Activated T-helper 9 cell treated with anti-CD3 and anti-CD28 coated beads, Interleukin-2, amount 50 U/mL, for 16 hours (primary cell): ENCODE results near the gene VASH2.
"Not testable (repeated sequence)": the region's sequence is repeated elsewhere in the genome, so short reads cannot be mapped to it uniquely, and the experiment has no call there.

Experiments
- DNase-seq: peaks from one replicate; pipeline ENCODE4 v3.0.0-alpha.2; 2020; ENCODE audit warnings: low read depth

VASH2 gene

GRCh38 chr1:212950243-212951125 is at the start of gene VASH2:
VASH2 (plus strand) TSS chr1:212950541; CDS start chr1:212951543, 1,002 bp downstream.
- peak; percentile 28 for DNase-seq

GRCh38 chr1:212901290-212901689 is 49.1 kb upstream of the VASH2 start:
- DNase-seq, result no peak

GRCh38 chr1:212902054-212902453 is 48.3 kb upstream of the VASH2 start:
- no peak for DNase-seq

- no peak for DNase-seq
Measured at GRCh38 chr1:212903664-212904063, 46.7 kb upstream of the VASH2 start.

- not testable (repeated sequence) for DNase-seq
Measured at GRCh38 chr1:212908071-212908470, 42.3 kb upstream of the VASH2 start.

- DNase-seq, result no peak
Measured at GRCh38 chr1:212908971-212909370, 41.4 kb upstream of the VASH2 start.

- no peak for DNase-seq
Measured at GRCh38 chr1:212909652-212910063, 40.7 kb upstream of the VASH2 start.

- DNase-seq, result not testable (repeated sequence)
Measured at GRCh38 chr1:212910213-212910612, 40.1 kb upstream of the VASH2 start.

- DNase-seq, result not testable (repeated sequence)
Measured at GRCh38 chr1:212913638-212914037, 36.7 kb upstream of the VASH2 start.

- DNase-seq, result not testable (repeated sequence)
Measured at GRCh38 chr1:212914110-212914509, 36.2 kb upstream of the VASH2 start.

GRCh38 chr1:212914789-212915188 is 35.6 kb upstream of the VASH2 start:
- no peak for DNase-seq

- no peak for DNase-seq
Measured at GRCh38 chr1:212915245-212916091, 34.9 kb upstream of the VASH2 start.

- no peak for DNase-seq
Measured at GRCh38 chr1:212916481-212917133, 33.7 kb upstream of the VASH2 start.

- DNase-seq, result no peak
Measured at GRCh38 chr1:212917134-212917485, 33.2 kb upstream of the VASH2 start.

GRCh38 chr1:212917858-212918257 is 32.5 kb upstream of the VASH2 start:
- DNase-seq, result no peak

- no peak for DNase-seq
Measured at GRCh38 chr1:212918824-212919223, 31.5 kb upstream of the VASH2 start.

GRCh38 chr1:212920246-212920645 is 30.1 kb upstream of the VASH2 start:
- no peak for DNase-seq

GRCh38 chr1:212920896-212921295 is 29.4 kb upstream of the VASH2 start:
- DNase-seq, result no peak

- no peak for DNase-seq
Measured at GRCh38 chr1:212922016-212922415, 28.3 kb upstream of the VASH2 start.

- DNase-seq, result no peak
Measured at GRCh38 chr1:212926372-212926771, 24.0 kb upstream of the VASH2 start.

- DNase-seq, result no peak
Measured at GRCh38 chr1:212928323-212929291, 21.7 kb upstream of the VASH2 start.
